Ishikawa (cell line): ENCODE data around the gene ELF5.

Experiments
- CEBPB ChIP-seq: IDR thresholded peaks from 2 replicates; pipeline ENCODE4 v1.6.1; 2012
- CREB1 ChIP-seq: IDR thresholded peaks from 2 replicates; pipeline ENCODE4 v1.6.1; 2012; ENCODE audit warnings: low read depth
- EGR1 ChIP-seq: IDR thresholded peaks from 2 replicates; pipeline ENCODE4 v1.6.1; 2012
- EP300 ChIP-seq: IDR thresholded peaks from 2 replicates; pipeline ENCODE4 v1.6.1; 2012; ENCODE audit warnings: borderline replicate concordance
- FOXM1 ChIP-seq: IDR thresholded peaks from 2 replicates; pipeline ENCODE4 v1.6.1; 2012; ENCODE audit warnings: low read depth, borderline replicate concordance
- MAX ChIP-seq: IDR thresholded peaks from 2 replicates; pipeline ENCODE4 v1.6.1; 2012
- RAD21 ChIP-seq: IDR thresholded peaks from 2 replicates; pipeline ENCODE4 v1.6.1; 2012; ENCODE audit warnings: low read depth
- REST ChIP-seq: IDR thresholded peaks from 2 replicates; pipeline ENCODE4 v1.6.1; 2012; ENCODE audit warnings: low read depth, mild to moderate bottlenecking
- TAF1 ChIP-seq: IDR thresholded peaks from 2 replicates; pipeline ENCODE4 v1.6.1; 2012; ENCODE audit warnings: low read depth, mild to moderate bottlenecking
- TCF12 ChIP-seq: IDR thresholded peaks from 2 replicates; pipeline ENCODE4 v1.6.1; 2012; ENCODE audit warnings: low read depth
- TEAD4 ChIP-seq: IDR thresholded peaks from 2 replicates; pipeline ENCODE4 v1.6.1; 2012
- ZBTB7A ChIP-seq: IDR thresholded peaks from 2 replicates; pipeline ENCODE4 v1.6.1; 2012; ENCODE audit warnings: low read depth
- TF ChIP-seq, protein P1 (sequence below): IDR thresholded peaks from 2 replicates; pipeline ENCODE4 v1.6.1; 2012

DNA sequence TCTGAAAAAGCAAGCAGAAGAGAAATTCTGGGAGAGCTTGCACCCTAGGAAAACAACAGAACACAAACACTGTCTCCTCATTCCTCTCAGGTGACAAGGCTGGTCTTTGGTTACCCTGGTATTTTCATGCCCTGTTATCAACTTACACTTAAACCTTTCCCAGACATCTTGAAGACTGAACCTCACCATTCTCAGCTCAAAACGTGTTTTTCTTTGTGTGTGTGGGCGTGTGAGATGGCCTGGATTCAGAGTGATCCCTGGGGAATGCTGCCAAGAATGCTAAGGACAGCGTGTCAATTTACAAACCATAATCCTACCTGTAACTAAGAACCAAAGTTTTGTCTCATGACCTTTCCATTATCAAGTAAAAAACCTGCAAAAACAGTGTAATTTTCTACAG is 33.3 kb downstream of the ELF5 start:
- TF ChIP-seq MAX (no peak), EP300 (no peak), TEAD4 (peak; percentile 64; the same call in 1 of the 2 replicates), EGR1 (peak; percentile 86), RAD21 (no peak), TAF1 (no peak), FOXM1 (no peak), TCF12 (no peak), CEBPB (no peak), REST (no peak), ZBTB7A (no peak), CREB1 (no peak)
- TF ChIP-seq, protein P1, sequence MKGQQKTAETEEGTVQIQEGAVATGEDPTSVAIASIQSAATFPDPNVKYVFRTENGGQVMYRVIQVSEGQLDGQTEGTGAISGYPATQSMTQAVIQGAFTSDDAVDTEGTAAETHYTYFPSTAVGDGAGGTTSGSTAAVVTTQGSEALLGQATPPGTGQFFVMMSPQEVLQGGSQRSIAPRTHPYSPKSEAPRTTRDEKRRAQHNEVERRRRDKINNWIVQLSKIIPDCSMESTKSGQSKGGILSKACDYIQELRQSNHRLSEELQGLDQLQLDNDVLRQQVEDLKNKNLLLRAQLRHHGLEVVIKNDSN: no peak
